Measurements from ENCODE around the gene SORL1-AS1.
"Not testable (repeated sequence)": the region's sequence is repeated elsewhere in the genome, so short reads cannot be mapped to it uniquely, and the experiment has no call there.

The SORL1-AS1 gene

DNA sequence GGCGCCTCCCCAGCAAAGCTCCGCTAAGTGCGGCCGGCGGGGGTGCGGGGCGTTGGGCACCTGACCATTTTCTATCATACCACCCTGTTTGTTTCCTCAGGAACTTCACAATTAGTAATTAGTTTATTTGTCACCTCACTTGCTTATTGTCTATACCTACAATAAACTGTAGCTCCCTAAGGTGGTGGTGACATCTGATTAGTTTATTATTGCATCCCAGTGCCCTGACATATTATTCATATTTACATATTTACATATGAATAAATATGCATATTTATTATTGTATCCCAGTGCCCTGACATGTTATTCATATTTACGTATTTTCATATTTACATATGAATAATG lies 25.4 kb downstream of the SORL1-AS1 start:
- no peak for DNase-seq (ENCODE audit: low read depth)

DNA sequence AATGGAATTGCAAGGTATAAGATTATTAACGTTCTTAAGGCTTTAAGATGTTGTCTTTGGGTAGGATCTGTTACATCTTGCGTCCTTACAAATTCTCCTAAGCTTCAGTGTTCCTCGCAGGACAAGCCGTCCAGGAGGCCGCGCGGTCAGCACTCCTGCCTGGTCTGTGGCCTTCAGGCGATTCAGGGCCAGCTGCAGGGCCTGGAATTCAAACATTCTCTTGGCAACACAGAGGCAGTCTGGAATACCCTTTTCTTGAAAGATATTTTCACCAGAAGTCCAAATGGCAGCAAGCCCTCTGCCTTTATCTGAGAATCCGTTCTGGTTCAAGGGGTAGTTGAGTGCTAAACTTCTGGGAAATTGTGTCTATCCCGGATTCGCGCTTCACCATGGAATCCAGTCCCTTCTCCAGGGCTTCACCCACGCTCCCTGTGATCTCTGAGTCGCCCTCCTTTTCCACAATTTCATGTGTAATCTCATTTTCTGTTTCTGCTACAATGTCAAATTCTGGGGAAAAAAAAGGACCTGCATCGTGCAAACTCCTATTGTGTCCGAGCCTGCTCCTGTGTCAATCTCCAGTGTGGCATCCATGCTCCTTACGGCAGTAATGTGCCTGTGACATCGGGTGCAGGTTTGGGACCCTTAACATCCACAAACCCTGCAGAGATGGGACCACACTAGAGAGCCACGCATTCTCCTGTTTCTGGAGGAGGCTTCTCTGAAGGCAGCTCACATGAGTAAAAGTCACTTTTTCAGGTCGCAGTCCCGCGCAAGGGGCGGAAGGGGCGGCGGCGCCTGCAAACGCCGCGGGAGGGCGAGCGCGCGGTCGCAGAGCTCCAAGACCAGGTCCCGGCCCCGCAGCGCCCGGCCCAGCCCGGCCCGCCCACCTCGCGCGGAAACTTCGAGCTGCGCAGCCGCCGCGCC lies 26.0 kb downstream of the SORL1-AS1 start:
- DNase-seq (ENCODE audit: low read depth) = peak; percentile 36

DNA sequence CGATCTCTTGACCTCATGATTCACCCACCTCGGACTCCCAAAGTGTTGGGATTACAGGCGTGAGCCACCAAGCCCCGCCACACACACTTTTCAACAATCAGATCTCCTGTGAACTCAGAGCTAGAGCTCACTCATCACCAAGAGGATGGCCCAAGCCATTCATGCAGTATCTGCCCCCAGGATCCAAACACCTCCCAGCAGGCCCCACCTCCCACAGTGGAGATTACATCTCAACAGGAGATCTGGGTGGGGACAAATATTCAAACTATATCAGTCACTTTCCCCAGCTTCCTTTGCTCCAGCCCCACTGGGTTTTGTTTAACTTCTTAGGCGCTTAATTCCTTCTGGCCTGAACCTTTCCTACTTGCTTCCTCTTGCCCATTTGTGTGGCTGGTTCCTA lies 26.9 kb downstream of the SORL1-AS1 start:
- no peak for DNase-seq (ENCODE audit: low read depth)

DNA sequence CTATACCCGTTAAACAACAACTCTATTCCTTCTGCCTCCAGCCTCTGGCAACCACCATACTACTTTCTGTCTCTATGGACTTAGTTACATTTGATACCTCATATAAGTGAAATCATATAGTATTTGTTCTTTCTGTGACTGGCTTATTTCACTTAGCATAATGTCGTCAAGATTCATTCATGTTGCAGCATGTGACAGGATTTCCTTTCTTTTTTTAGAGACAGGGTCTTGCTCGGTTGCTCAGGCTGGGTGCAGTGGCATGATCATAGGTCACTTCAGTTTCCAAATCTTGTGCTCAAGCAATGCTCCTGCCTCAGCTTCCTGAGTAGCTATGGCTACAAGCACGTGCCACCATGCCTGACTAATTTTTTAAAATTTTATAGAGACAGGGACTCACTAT lies 30.1 kb downstream of the SORL1-AS1 start:
- DNase-seq (ENCODE audit: low read depth) = no peak

DNA sequence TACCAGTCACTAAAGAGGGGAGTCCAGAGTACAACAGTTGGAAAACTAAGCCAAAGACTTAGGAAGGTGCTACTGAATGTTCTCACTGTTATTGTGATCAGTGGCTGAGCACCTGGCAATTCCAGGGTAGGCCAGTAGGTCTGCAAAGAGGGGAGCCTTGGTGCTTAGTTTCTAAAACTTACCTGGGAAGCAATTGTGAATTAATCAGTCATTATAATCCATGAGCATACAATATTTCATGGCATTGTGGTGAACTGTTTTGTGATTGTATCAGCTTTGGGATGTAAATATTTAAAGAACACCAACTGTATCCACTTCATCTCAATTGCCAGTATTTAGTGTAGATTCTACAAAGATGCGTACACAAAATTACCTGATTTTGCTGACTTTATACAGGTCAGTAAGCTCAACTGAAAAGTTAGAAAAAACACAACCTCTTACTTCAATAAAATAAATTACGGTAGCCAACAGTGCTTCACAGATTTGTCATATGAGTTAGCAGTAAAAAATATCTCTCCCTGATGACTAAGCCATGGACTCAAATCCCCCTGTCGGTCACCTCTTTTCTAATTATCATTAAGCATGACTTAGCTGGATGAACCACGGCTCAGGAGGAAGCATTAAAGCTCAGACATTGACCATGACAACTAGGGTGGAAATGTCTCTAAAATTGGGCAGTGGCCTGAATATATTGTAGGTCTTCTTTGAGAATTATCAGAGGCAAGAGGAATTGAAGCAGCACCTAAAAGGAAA lies 31.4 kb downstream of the SORL1-AS1 start:
- no peak for DNase-seq (ENCODE audit: low read depth)

DNA sequence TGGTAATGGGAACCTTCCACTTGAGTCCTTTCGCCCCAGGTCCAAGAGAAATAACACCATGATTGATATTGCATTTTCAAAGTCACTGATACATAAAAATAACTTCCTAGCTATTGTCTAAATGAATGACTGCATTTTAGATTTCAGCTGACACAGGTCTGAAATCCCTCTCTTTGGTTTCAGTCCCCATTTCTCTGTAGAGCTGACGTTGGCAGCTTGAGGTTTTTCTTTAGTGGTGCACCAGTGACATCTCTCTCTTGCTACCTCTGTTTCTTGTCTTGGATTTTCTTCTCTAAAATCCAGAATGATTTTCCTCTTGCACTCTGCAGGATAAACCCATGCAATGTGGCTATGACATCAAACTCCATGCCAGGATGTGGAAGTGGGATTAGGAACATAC lies 32.4 kb downstream of the SORL1-AS1 start:
- DNase-seq (ENCODE audit: low read depth) = no peak

DNA sequence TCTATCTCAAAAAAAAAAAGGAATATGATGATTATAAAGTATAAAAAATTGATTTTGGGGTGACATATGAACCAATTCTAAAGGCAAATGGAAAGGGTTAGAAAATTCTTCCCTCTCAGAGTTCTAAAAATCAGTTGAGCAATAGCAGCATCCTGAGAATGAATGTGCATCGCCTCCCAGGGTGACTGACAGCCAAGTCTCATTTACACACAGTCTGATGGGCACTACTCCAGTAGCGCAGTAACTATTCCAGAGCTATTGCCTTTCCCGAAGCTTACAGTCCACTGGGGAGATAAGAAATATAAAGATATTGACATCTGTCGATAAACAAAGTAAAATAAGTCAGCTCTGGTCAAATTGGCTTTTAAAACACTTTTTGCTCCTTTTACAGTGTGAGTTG lies 32.9 kb downstream of the SORL1-AS1 start:
- no peak for DNase-seq (ENCODE audit: low read depth)

DNA sequence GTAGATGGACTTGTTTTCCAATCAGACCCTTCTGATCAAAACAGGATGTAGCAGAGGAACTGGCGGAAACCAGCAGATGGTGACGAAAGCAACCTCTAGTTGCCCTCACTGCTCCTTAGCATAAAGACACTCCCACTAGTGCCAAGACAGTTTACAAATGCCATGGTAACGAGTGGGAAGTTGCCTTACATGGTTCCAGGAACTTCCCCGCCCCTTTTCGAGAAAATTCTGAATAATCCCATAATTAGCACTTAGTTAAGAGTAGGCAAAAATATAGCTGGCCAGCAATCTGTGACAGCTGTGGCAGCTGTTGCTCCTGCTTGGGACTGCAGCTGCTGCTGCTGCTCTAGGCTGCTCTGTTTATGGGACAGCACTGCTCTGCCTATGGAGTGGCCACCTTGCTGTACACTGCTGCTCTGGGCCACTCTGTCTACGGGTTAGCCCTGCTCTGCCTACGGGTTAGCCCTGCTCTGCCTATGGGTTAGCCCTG lies 34.1 kb downstream of the SORL1-AS1 start:
- peak; percentile 5 for DNase-seq (ENCODE audit: low read depth)

DNA sequence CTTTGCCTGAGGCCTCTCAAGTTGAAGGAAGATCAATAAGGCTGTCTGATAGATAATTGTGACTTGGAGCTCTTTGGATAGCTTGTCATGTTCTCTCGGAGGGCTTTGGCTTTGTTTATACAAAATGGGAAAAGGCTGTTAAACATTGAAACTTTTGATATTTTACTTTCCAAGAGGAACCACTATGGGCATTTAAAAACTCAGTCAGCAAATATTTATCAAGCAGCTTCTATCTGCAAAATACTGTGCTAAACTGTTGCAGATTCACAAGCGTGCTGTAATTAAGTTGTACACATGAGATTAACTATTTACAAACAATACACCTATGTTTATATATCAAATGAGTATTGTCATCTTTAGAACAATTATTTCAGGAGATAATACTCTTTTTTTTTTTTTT lies 35.2 kb downstream of the SORL1-AS1 start:
- DNase-seq (ENCODE audit: low read depth) = no peak

DNA sequence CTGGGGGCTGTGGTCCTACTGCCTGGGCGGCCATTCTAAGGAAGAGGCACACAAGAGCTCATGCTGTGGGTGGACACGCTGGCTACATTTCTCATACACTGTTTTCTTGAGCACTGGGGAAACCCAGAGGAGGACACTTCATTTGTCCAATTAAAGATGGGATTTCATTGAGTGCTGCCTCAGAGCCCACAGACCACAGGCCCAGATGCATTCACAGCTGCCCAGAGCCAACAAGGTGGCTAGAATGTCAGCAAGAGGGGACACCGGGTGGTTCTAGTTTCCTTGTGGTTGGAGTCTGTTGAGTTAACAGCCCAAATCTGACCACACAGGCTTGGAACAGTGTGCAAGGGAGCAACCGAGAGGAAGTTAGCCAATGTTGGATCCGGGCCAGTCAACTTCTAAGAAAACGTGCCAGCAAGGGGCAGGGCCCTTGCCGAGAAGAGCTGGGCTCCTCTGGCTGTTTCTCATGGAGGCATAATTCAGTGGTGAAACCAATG lies 35.7 kb downstream of the SORL1-AS1 start:
- peak; percentile 3 for DNase-seq (ENCODE audit: low read depth)

DNA sequence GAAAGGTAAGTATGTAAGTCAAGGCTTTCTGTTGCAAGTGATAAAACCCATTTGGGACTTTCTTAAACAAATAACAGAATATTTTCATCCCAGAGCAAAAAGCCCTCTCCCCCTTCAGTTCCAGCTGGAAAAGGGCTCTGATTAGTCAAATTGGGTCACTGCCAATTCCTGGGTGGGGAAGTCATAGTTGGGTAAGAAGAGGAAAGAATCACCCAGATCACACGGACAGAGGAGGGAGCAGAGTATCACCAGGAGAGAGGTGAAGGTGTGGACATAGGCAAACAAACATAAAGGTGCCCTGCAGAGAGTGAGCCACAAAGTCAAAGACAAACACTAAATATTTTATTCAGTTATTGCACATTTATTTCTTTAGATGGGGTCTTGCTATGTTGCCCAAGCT lies 36.9 kb downstream of the SORL1-AS1 start:
- no peak for DNase-seq (ENCODE audit: low read depth)

DNA sequence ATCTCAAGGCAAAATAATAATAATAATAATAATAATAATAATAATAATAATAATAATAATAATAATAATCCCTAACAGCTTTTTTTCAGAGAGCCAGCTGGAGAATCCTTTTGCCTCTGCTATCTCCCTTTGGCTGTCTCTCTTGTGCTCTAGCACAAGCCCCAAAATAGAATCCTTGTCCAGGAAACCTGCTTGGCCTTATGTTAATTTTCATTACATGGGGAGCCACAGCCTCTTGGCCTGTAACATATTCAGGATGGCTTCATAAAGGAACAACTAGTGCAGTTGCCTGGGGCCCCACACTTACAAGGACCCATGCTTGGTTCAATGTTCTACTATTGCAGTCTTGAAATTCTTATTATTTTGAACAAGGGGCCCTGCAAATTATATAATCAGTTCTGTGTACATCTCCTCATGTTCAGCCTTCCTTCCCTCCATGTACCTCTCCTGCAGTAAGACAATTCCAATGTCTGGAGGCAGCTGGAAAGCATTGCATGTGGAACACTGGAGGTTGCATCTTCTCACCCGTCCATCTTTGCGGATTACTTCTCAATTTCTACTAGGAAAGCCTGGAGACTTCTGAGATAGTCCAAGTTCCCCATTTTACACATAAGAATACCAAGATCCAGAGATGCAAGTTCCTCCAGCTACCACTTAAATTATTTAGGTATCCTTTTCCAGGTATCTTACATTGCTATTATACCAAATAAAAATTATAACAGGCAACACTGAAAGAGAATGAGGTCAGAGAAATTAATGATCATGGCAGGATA lies 38.4 kb downstream of the SORL1-AS1 start:
- no peak for DNase-seq (ENCODE audit: low read depth)

DNA sequence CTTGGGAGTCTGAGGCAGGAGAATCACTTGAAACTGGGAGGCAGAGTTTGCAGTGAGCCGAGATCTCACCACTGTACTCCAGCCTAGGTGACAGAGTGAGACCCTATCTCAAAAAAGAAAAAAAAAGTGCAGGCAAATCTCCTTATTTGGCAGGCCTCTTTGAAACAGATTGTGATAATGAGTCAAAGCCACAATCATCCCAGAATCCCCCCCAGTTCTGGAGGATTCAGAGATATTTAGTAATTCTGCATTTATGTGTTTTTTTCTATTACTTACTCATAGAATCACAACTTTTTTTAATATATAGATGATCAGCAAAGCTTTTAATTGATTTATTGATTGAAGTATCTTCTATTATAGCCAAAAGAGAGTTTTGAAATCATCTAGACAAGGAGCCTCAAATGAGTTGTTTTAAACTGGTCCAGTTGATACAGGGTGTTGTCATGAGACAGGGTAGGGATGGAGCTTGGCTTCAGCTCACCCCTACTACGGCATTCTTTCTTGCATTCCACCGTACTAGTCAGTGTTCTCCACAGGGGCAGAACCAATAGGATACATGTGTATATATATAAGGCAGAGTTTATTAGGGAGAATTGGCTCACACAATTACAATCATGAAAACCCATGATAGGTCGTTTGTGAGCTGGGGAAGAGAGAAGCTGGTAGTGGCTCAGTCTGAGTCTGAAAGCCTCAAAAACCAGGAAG lies 39.9 kb downstream of the SORL1-AS1 start:
- DNase-seq (ENCODE audit: low read depth) = no peak

DNA sequence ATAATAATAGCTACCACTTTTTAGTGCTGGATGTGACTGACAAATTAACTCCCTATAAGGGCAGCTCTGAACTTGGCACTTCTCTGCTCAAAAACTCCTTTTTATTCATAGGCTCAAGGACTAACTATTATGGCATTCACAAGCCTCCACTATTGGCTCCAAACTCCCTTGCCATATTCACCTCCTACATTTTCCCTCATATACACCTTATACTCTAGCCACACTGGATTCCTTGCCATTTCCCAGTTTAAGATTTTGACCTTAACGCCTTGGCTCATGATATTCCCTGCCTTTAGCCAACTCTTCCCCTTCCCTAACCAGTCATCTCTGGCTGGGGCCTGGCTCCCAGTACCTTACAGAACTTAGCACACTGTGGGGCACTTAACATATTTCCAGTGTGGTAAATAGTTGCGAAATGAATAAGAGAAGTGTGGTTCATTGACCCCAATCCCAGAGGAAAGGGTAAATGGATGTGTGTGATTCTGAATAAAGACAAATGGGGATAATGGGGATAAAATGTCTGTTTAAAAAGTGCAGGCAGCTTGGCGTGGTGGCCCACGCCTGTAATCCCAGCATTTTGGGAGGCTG lies 40.7 kb downstream of the SORL1-AS1 start:
- DNase-seq (ENCODE audit: low read depth) = no peak

DNA sequence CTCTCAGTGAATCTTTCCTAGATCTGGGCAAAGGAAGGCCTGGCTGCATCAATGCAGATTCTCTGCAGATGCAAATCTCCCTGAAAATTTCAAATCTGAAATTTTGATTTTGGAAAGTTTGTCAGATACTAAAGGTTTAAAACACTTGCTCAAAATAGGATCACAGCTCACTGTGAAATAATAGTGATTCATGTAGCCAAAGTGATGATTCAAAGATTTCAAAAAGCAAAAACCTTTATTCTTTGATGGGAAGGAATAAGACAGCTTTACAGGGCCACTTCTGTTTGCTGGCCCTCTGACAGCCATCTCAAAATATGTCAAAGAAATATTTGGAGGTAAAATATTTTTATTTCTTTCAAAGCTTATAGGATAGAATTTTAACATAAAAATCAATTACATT lies 41.4 kb downstream of the SORL1-AS1 start:
- DNase-seq (ENCODE audit: low read depth) = not testable (repeated sequence)

DNA sequence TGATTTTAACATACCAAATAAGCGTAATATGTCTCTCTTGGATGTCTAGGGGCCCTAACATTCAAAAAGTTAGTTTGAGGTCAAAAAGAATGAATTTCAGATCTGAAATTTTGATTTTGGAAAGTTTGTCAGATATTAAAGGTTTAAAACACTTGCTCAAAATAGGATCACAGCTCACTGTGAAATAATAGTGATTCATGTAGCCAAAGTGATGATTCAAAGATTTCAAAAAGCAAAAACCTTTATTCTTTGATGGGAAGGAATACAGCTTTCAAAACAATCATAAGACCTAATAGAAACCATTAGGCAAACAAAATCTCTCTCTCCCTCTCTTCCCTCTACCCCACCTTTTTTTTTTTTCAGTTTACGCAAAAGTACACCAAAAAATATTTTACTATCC lies 42.7 kb downstream of the SORL1-AS1 start:
- DNase-seq (ENCODE audit: low read depth) = not testable (repeated sequence)

DNA sequence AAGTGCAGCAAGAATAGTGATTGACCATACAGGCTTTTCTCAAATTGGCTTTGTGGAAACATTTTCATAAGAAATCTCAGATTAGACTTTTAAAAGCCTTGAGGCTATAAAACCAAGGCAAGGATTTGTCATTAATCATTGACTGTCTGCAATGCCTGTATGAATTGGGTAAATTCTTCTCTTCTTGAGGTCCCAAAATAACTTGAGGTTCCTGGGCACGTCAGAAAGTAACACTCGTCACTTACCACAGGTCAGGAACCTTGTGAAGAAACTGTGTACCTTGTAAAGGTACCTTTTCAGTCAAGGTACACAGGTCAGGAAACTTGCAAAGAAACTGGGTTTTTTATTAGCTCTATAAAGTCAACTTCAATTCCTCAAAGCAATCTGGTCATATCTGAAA lies 43.9 kb downstream of the SORL1-AS1 start:
- no peak for DNase-seq (ENCODE audit: low read depth)

DNA sequence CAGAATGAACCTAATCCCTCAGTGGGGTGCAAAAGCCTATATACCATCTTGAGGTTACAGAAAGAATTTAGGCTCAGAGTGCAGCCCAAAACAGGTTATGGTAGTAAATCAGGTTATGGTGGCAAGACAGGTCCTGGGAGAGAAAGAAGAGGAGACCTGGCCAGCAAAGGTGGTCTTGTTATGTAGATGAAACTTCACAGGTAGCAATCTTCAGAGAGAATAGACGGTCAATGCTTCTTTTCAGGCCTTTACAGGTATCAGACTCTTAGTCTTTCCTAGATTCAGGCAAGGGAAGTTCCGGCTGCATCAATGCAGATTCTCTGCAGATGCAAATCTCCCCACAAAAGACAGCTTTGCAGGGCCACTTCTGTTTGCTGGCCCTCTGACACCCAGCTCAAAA lies 46.5 kb downstream of the SORL1-AS1 start:
- no peak for DNase-seq (ENCODE audit: low read depth)

DNA sequence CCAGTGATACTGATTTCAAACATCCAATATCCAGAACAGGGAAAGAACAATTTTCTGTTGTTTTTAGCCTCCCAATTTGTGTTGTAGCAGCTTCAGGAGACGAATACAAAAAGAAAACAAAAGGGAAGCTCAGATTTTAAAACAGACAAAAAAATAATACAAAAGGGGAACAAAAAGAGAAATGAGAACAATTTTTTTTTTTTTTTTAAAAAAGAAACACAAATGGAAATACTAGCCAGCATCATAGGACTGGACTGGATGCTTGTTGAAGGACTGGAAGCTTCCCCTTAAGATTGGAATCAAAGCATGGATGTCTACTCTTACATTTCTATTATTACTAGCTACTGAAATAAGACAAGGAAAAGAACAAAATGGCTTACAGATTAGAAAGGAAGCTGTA lies 47.1 kb downstream of the SORL1-AS1 start:
- no peak for DNase-seq (ENCODE audit: low read depth)

DNA sequence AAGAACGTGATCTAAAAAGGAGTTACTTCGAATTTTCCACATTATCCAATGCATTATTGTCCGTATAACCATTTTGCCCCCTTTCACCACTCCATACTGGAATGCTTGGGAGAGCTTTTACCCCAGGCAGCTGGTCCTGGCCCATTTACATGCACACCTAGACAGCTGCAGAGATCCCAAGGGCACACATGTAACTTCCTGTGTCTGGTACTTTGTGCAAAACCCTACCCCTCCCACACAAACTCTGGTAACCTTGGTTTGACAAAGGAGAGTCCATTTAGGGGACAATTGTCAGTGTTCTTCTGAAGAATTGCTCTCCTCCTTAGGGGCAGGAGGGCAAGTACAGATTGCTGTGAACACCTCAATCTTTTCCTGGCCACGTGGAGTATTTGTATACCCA lies 58.0 kb downstream of the SORL1-AS1 start:
- no peak for DNase-seq (ENCODE audit: low read depth)

DNA sequence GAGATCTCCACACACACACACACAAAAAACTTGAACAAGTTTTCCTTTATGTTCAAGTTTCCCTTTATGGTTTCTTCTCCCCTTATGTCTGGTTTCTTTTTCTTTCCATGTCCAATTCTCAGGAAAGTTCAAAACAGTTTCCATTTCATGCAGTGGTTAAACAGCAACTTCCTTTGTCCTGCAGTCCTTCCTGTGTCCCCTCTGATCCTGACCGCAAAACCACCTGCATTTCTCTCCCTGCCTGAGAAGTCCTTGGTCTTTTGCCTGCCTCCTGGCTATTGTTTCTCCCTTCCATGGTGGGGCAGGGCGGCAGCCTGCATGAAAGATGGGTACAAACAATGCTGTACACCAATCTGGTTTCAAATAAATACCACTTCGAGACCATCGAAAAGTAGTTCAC lies 58.9 kb downstream of the SORL1-AS1 start:
- no peak for DNase-seq (ENCODE audit: low read depth)
